CD4-positive, alpha-beta T cell (primary cell): Measurements from ENCODE around the gene ARID4B. TPM values are rescaled to one million over a fixed set of nuclear protein-coding genes. Genes with fewer than 3 reads are reported as not detected.

ENCODE experiments used
- ATAC-seq: fragments of 200-7000 bp; cut with Tn5 transposase; one replicate; pipeline ENCODE4 v1.10.0; 2022; ENCODE audit warnings: mild to moderate bottlenecking; ENCODE audit not compliant: poor library complexity
- CTCF ChIA-PET: fragments of 350-600 bp; sonication (Branson Sonifier 250); formaldehyde crosslinking; loops from one replicate; lab custom pipeline; 2021; ENCODE audit warnings: antibody characterized with exemption, inconsistent platforms; lab: Charles Lee
- POLR2A ChIA-PET: fragments of 350-600 bp; sonication (Branson Sonifier 250); formaldehyde crosslinking; loops from one replicate; lab custom pipeline; 2021; ENCODE audit warnings: antibody characterized with exemption, inconsistent platforms; lab: Charles Lee
- DNase-seq, 14 experiments: peaks; one replicate each; pipeline ENCODE4 v3.0.0-alpha.2; 2013 to 2020; ENCODE audit warnings: mixed read lengths in 2 of 14
- H3K27ac ChIP-seq, 2 donors: one replicate each; pipeline versions ENCODE4 v1.5.1 to v1.7.0; 2013; ENCODE audit warnings: low read length in 2 of 2, low read depth in 1 of 2, mild to moderate bottlenecking in 1 of 2
- H3K27me3 ChIP-seq, 2 experiments: 1 replicate in 1 of 2; 2 replicates in 1 of 2; pipeline versions ENCODE4 v1.6.1 to v1.7.0; 2013; ENCODE audit warnings: low read length in 2 of 2, control low read depth in 1 of 2, mild to moderate bottlenecking in 1 of 2, moderate library complexity in 1 of 2; ENCODE audit not compliant: insufficient read depth in 2 of 2, control insufficient read depth in 1 of 2
- H3K36me3 ChIP-seq: one replicate; pipeline ENCODE4 v1.6.1; 2013; ENCODE audit warnings: low read length, control low read depth; ENCODE audit not compliant: insufficient read depth
- H3K4me1 ChIP-seq: one replicate; pipeline ENCODE4 v1.6.1; 2013; ENCODE audit warnings: low read length, control low read depth; ENCODE audit not compliant: insufficient read depth
- H3K4me3 ChIP-seq: one replicate; pipeline ENCODE4 v1.5.1; 2013; ENCODE audit warnings: mild to moderate bottlenecking, low read length, moderate library complexity
- H3K9me3 ChIP-seq, 2 experiments: 1 replicate in 1 of 2; 2 replicates in 1 of 2; pipeline versions ENCODE4 v1.6.1 to v1.7.0; 2013; ENCODE audit warnings: low read length in 2 of 2, mild to moderate bottlenecking in 2 of 2, control low read depth in 1 of 2, moderate library complexity in 1 of 2; ENCODE audit not compliant: control insufficient read depth in 1 of 2, insufficient read depth in 1 of 2
- H3K27ac Mint-ChIP-seq: one replicate; pipeline ENCODE4 v1.8.0; 2020; ENCODE audit warnings: mixed read lengths
- H3K27me3 Mint-ChIP-seq: one replicate; pipeline ENCODE4 v1.8.0; 2021; ENCODE audit warnings: mixed read lengths
- H3K36me3 Mint-ChIP-seq: one replicate; pipeline ENCODE4 v1.8.0; 2021; ENCODE audit warnings: low read depth, mixed read lengths
- H3K4me1 Mint-ChIP-seq: one replicate; pipeline ENCODE4 v1.8.0; 2021; ENCODE audit warnings: low read depth, mixed read lengths
- H3K4me3 Mint-ChIP-seq: one replicate; pipeline ENCODE4 v1.8.0; 2020; ENCODE audit warnings: mild to moderate bottlenecking, mixed read lengths
- H3K9me3 Mint-ChIP-seq: one replicate; pipeline ENCODE4 v1.8.0; 2020; ENCODE audit warnings: mixed read lengths
- CTCF ChIP-seq: fragments of 200-600 bp; IDR thresholded peaks from one replicate; pipeline ENCODE4 v1.8.0; 2022; ENCODE audit warnings: antibody characterized with exemption, mild to moderate bottlenecking
- intact Hi-C, 2 experiments: fragments of 100-400 bp; cut with DNase I in 1 of 2; cut with micrococcal nuclease in 1 of 2; formaldehyde crosslinking; loops; one replicate each; pipeline versions ENCODE4 v1.15.1 to v1.9.0; 2023 to 2025; cut with DNase I, micrococcal nuclease
- total RNA-seq, 174 experiments: library from RNA in 2 of 174; stranded (reverse) in 2 of 174; gene quantifications; one replicate each; pipeline ENCODE4 v1.2.3 and lab custom pipeline; 2021 to 2026

The ARID4B gene
- total RNA-seq, 2 experiments from 2014 or later = 127 to 130 TPM

GRCh38 chr1:235149824-235150223 is 178.2 kb downstream of the ARID4B start:
- H3K36me3 Mint-ChIP-seq = peaks cover 92% of the 10 kb centered on the region
- H3K27me3 Mint-ChIP-seq = no peaks in the 10 kb centered on the region

DNA sequence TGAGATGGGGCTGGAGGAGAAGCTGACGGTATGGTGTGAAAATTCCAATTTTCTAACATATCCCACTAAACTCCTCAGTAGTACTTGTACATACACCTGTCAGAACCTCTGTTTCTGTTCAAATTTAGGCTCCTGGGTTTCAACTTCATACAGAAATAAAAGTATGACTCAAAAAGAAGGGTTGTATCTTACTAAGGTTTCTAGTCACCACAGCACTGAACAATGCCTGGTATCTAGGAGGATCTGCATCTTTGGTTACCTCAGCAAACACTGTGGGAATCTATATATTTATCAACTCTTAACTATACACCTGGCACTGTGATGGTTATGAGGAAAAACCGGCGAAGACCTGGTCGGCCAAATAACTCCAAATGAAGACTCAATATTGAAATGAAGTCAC is 180.7 kb downstream of the ARID4B start:
- no peak for ATAC-seq
- Mint-ChIP-seq H3K27me3 (no peaks in the 10 kb centered on the region), H3K4me1 (peaks cover 17% of the 10 kb centered on the region), H3K4me3 (no peak overlapping the region), H3K9me3 (no peaks in the 10 kb centered on the region), H3K27ac (no peak overlapping the region), H3K36me3 (peaks cover 89% of the 10 kb centered on the region)
- Histone ChIP-seq H3K27me3 (no peaks in the 10 kb centered on the region), H3K4me3 (no peak overlapping the region), H3K27ac (no peak overlapping the region), H3K4me1 (peaks cover 5% of the 10 kb centered on the region), H3K9me3 (no peaks in the 10 kb centered on the region), H3K36me3 (peaks cover 82% of the 10 kb centered on the region)
- TF ChIP-seq CTCF = no peak
- DNase-seq = no peak
- ChIA-PET CTCF (interaction anchor here (1.4 kb wide), 1 partner anchor 41 kb away, joined by 3 read pairs; no protein-coding TSS in a partner anchor), POLR2A (interaction anchor here (3.6 kb wide), 1 partner anchor 14 kb away, joined by 18 read pairs; the partner anchor contains the start of gene RBM34)
- intact Hi-C loops = no loop called here

More at GRCh38 chr1:235149824-235150223, 178.2 kb downstream of the ARID4B start:
- H3K27ac Mint-ChIP-seq = no peak overlapping the region
- no peak overlapping the region for H3K4me3 ChIP-seq
- peaks cover 86% of the 10 kb centered on the region for H3K36me3 ChIP-seq
- DNase-seq (no peak), ATAC-seq (no peak)
- no peaks in the 10 kb centered on the region for H3K27me3 ChIP-seq
- peaks cover 5% of the 10 kb centered on the region for H3K4me1 ChIP-seq
- ChIA-PET POLR2A (interaction anchor here (1.4 kb wide), 1 partner anchor 11 kb away, joined by 4 read pairs; the partner anchor contains the start of gene RBM34), CTCF (interaction anchor here (1.3 kb wide), 1 partner anchor 11 kb away, joined by 3 read pairs; the partner anchor contains the start of gene RBM34)
- H3K4me1 Mint-ChIP-seq = peaks cover 23% of the 10 kb centered on the region
- TF ChIP-seq CTCF = no peak
- intact Hi-C loops = no loop called here
- no peak overlapping the region for H3K27ac ChIP-seq
- H3K9me3 Mint-ChIP-seq = no peaks in the 10 kb centered on the region
- no peaks in the 10 kb centered on the region for H3K9me3 ChIP-seq
- H3K4me3 Mint-ChIP-seq = no peak overlapping the region

DNA sequence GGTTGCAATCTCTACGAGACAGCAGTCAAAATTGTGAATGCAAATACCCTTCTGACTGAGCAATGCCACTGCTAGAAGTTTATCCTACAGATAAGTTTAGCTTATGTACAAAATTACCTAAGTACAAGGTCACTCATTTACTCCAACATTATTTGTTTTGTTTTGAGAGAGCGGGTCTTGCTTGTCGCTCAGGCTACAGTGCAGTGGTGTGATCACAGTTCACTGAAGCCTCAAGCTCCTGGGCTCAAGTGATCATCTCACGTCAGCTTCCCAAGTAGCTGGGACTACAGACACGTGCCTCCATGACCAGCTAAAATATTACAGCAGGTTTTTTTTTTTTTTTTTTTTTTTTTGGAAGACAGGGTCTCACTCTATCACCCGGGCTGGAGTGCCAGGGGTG is 182.3 kb downstream of the ARID4B start:
- H3K36me3 Mint-ChIP-seq = peaks cover 92% of the 10 kb centered on the region
- ATAC-seq (no peak), DNase-seq (no peak)
- Histone ChIP-seq H3K9me3 (no peaks in the 10 kb centered on the region), H3K27ac (no peak overlapping the region), H3K4me3 (no peak overlapping the region), H3K36me3 (peaks cover 73% of the 10 kb centered on the region), H3K27me3 (no peaks in the 10 kb centered on the region), H3K4me1 (peaks cover under 1% of the 10 kb centered on the region)
- no peaks in the 10 kb centered on the region for H3K27me3 Mint-ChIP-seq
- CTCF ChIA-PET = no interaction called here
- POLR2A ChIA-PET = interaction anchor here (3.6 kb wide), 1 partner anchor 15 kb away, joined by 18 read pairs; the partner anchor contains the start of gene RBM34
- H3K4me1 Mint-ChIP-seq = peaks cover 7% of the 10 kb centered on the region
- TF ChIP-seq CTCF = no peak
- intact Hi-C loops = no loop called here
- H3K4me3 Mint-ChIP-seq = no peak overlapping the region
- H3K9me3 Mint-ChIP-seq = no peaks in the 10 kb centered on the region
- H3K27ac Mint-ChIP-seq = no peak overlapping the region
